ENCODE data around the gene PPP4R3B.

DNA sequence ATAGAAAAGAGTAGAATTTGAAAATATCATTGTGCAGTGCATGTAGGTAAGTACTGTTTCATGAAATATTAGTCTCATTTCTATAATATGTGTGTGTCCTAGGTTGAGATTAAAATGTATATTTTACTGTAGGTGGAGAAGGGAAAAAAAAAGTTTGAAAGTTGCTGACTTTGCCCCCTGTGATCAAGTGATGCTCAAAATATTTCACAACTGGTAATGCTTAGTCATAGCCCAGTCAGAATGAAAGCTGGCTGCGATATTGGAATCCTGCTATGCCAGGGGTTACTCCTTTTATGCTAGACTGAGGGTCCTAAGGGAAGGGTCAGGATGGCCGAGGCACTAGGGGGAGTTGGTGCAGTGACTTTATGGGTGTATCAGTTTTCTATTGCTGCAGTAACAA, 117.4 kb downstream of the PPP4R3B start:
- TF ChIP-seq CTCF (IDR thresholded peaks at IDR 0.05) (no peak), POLR2A (IDR thresholded peaks at IDR 0.05; ENCODE audit: low read depth) (no peak)
